Esophagus (tissue), 2 donors: Measurements from ENCODE around the gene SLC26A1. TPM values are rescaled to one million over a fixed set of nuclear protein-coding genes. Genes with fewer than 3 reads are reported as not detected.

ENCODE experiments used
- H3K27ac ChIP-seq, 2 donors: one replicate each; pipeline ENCODE4 v1.5.1; 2013; ENCODE audit warnings: low read depth in 2 of 2, mild to moderate bottlenecking in 2 of 2, inconsistent platforms in 1 of 2, low read length in 1 of 2, moderate library complexity in 1 of 2
- H3K27me3 ChIP-seq, 2 donors: one replicate each; pipeline ENCODE4 v1.6.1; 2013; ENCODE audit warnings: low read length in 2 of 2, control low read depth in 1 of 2, mild to moderate bottlenecking in 1 of 2; ENCODE audit not compliant: insufficient read depth in 2 of 2, control insufficient read depth in 1 of 2
- H3K36me3 ChIP-seq, 2 donors: one replicate each; pipeline ENCODE4 v1.6.1; 2013; ENCODE audit warnings: low read length in 1 of 2; ENCODE audit not compliant: control insufficient read depth in 2 of 2, insufficient read depth in 2 of 2
- H3K4me1 ChIP-seq, 2 donors: one replicate each; pipeline ENCODE4 v1.6.1; 2013; ENCODE audit warnings: low read length in 1 of 2; ENCODE audit not compliant: control insufficient read depth in 2 of 2, insufficient read depth in 2 of 2
- H3K4me3 ChIP-seq, 2 donors: one replicate each; pipeline ENCODE4 v1.5.1; 2013; ENCODE audit warnings: low read length in 2 of 2, mild to moderate bottlenecking in 2 of 2, low read depth in 1 of 2, moderate library complexity in 1 of 2
- H3K9me3 ChIP-seq, 2 donors: one replicate each; pipeline ENCODE4 v1.6.1; 2013; ENCODE audit warnings: mild to moderate bottlenecking in 2 of 2, low read depth in 1 of 2, low read length in 1 of 2, moderate library complexity in 1 of 2; ENCODE audit not compliant: control insufficient read depth in 2 of 2, insufficient read depth in 1 of 2
- WGBS, 2 donors: extraction: QIAGEN DNeasy Blood & Tissue Kit; methylation state at CpG; one replicate each; pipeline ENCODE4 v1.1.7; 2013; 5-methylcytosine and 5-hydroxymethylcytosine counted together
- polyA plus RNA-seq, 2 donors: library from polyadenylated mRNA; stranded (reverse); fragments of 200-250 nt; gene quantifications; one replicate each; pipeline ENCODE4 v1.2.3, GENCODE V29; 2013
- donor health status: healthy with polysubstance abuse.
- donor health status: Bipolar disorder and iron deficiency.

The SLC26A1 gene
- polyA plus RNA-seq, 2 donors, result 0.09 to 0.49 TPM

DNA sequence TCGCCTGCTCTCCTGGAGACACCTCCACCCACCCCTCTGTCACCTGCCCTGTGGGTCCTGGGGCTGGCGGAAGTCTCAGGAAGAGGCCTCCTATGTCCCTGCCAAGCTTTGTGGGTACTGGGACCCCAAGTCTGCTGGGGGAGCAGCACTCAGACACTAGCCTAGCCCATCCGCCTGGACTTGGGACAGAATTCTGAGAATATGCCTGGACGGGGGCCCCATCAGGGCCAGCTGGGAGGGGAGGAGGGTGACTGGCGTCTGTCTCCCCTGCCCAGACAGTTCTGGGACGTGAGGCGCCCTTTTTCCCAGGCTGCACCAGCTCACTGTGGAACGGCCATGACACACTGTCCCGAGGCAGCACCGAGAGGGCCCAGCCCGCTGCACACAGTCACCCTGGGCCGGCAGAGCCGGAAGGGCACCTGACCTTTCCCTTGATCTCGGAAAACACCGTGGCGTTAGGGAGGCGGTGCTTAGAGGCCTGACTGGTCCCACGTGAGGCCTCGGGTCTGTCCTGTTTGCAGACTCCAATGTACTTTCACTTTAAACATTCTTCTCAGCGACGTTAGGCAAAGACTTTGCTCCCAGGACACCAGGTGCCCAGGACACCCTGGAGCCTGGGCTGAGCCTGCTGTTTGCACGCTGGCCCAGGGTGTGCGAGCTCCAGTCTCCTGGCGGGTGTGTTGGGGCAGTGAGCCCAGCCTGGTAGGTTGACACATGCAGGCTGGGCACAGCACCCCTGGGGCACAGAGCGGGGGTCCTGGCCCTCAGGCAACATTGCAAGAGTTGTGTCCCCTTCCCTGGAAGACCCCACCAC, 700 bp downstream of the SLC26A1 start:
- Histone ChIP-seq H3K36me3 (peaks cover 2 to 18% of the 10 kb centered on the region in 2 donors), H3K27me3 (peaks cover 0 to 5% of the 10 kb centered on the region in 2 donors), H3K27ac (peak overlapping the region; percentile 33 to 45), H3K4me1 (peaks cover 6 to 22% of the 10 kb centered on the region in 2 donors), H3K9me3 (no peaks in the 10 kb centered on the region), H3K4me3 (no peak overlapping the region)
- WGBS, 2 donors, result 50 to 58% methylated on average over 25 of the region's 25 CpGs

DNA sequence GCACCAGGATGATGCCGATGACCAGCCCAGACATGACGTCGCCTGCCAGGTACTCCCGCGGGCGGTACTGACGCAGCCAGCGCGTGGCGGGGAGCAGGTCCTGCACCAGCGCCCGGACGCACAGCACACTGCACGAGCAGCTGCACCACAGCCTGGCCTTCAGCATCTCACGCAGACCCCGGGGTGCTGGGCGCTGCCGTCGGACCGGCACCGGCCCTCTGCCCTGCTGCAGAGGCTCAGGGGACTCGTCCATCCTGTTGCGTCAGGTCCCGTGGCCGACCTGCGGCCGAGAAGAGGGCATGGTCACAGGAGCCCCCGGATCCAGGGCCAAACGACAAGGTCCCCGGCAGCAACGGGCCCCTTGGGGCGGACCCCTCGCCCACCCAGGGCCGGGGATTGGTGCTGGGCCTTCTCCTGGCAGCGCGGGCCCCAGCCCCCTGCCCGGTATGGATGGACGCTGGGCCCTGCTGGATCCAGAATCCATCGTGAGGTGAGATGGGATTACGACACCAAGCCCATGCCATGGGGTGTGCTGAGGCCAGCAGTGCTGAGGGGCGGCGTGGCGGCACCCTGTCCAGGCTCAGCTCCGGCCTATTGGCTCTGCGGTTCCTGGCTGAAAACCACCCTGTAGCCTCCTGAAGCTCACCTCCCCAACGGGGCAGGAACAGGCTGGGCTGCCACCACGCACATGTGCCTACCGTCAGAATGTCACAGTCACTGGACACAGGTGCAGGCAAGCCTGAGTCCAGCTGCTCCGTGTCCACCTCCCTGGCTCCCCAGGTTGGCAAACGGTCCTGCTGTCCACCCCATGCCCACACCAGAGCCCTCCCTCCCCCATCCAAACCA, 1.5 kb downstream of the SLC26A1 start:
- no peak overlapping the region for H3K4me3 ChIP-seq
- H3K27ac ChIP-seq, result no peak overlapping the region
- peaks cover 2 to 18% of the 10 kb centered on the region in 2 donors for H3K36me3 ChIP-seq
- H3K4me1 ChIP-seq, result peaks cover 7 to 26% of the 10 kb centered on the region in 2 donors
- 92 to 94% methylated on average over 45 to 50 of the region's 50 CpGs for WGBS, 2 donors
- H3K9me3 ChIP-seq, result no peaks in the 10 kb centered on the region
- H3K27me3 ChIP-seq, result peaks cover 0 to under 1% of the 10 kb centered on the region in 2 donors

- Histone ChIP-seq H3K27me3 (no peaks in the 10 kb centered on the region), H3K4me3 (no peak overlapping the region), H3K4me1 (peaks cover 7 to 26% of the 10 kb centered on the region in 2 donors), H3K9me3 (no peaks in the 10 kb centered on the region), H3K27ac (no peak overlapping the region), H3K36me3 (peaks cover 2 to 18% of the 10 kb centered on the region in 2 donors)
- WGBS, 2 donors, result 88 to 91% methylated on average over 23 to 26 of the region's 26 CpGs
Measured at GRCh38 chr4:990746-991367, 2.3 kb downstream of the SLC26A1 start.

DNA sequence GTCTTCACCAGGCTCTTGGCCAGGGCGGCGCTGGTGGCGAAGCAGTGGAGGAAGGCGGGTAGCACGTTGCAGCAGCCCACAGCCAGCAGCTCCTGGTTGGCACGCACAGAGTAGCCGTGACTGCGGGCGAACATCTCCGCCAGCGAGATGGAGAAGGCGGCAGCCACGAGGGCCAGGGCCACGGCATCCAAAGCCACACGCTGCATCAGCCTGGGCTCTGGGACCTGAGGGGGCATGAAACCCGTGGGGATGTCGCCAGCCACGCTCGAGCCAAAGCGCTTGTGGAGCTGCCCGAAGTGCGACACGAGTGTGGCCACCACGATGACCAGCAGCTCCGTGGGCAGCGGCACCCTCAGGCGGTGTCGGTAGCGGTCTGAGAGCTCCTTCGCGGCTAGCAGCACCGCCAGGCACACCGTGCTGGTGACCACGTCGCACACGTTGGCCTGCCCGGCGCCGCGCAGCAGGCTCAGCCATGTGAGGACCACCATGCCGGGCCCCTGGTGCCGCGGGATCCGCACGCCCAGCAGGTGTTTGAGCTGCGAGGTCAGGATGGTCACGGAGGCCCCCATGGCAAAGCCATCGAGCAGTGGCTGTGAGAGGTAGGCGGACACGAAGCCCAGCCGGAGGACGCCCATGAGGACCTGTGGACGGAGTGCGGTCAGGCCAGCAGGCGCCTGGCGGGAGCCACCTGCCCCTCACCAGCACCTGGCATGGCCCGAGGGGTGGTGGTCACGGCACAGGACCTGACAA, 3.3 kb downstream of the SLC26A1 start:
- Histone ChIP-seq H3K4me1 (peaks cover 7 to 26% of the 10 kb centered on the region in 2 donors), H3K9me3 (no peaks in the 10 kb centered on the region), H3K4me3 (no peak overlapping the region), H3K27me3 (no peaks in the 10 kb centered on the region), H3K36me3 (peaks cover 2 to 18% of the 10 kb centered on the region in 2 donors), H3K27ac (no peak overlapping the region)
- 96 to 97% methylated on average over 58 of the region's 58 CpGs for WGBS, 2 donors

GRCh38 chr4:988726-989721, 4.2 kb downstream of the SLC26A1 start:
- H3K36me3 ChIP-seq, result peaks cover 2 to 18% of the 10 kb centered on the region in 2 donors
- H3K4me1 ChIP-seq, result peaks cover 7 to 26% of the 10 kb centered on the region in 2 donors
- no peak overlapping the region for H3K27ac ChIP-seq
- H3K4me3 ChIP-seq, result no peak overlapping the region
- H3K9me3 ChIP-seq, result no peaks in the 10 kb centered on the region
- 92 to 93% methylated on average over 68 to 69 of the region's 69 CpGs for WGBS, 2 donors
- no peaks in the 10 kb centered on the region for H3K27me3 ChIP-seq

- Histone ChIP-seq H3K27me3 (no peaks in the 10 kb centered on the region), H3K4me1 (peaks cover 7 to 22% of the 10 kb centered on the region in 2 donors), H3K9me3 (no peaks in the 10 kb centered on the region), H3K27ac (no peak overlapping the region), H3K36me3 (peaks cover 2 to 18% of the 10 kb centered on the region in 2 donors), H3K4me3 (peak overlapping the region; percentile 69 to 70)
- WGBS, 2 donors, result 61% methylated on average over 37 of the region's 37 CpGs
Measured at GRCh38 chr4:987624-988513, 5.3 kb downstream of the SLC26A1 start.

- H3K9me3 ChIP-seq, result no peaks in the 10 kb centered on the region
- peak within 1 kb of the TSS; percentile 69 to 70 for H3K4me3 ChIP-seq
- H3K4me1 ChIP-seq, result peaks cover 4 to 15% of the 10 kb centered on the region in 2 donors
- 1% methylated on average over 69 of the region's 69 CpGs for WGBS, 2 donors
- H3K27ac ChIP-seq, result peak within 1 kb of the TSS; percentile 36 to 64
- H3K36me3 ChIP-seq, result peaks cover 2 to 18% of the 10 kb centered on the region in 2 donors
- H3K27me3 ChIP-seq, result no peaks in the 10 kb centered on the region
Measured at GRCh38 chr4:986879-987623, 6.2 kb downstream of the SLC26A1 start, which contains the start of gene IDUA. Gene IDUA (plus strand): TSS chr4:987044. CDS start chr4:987085, 41 bp downstream.
